ENCODE results near the gene GPAM.

The GPAM gene

GRCh38 chr10:112146799-112147198, 36.8 kb downstream of the GPAM start:
- H3K4me3 ChIP-seq = no peak overlapping the region
- H3K36me3 ChIP-seq = peaks cover 18 to 60% (median 19%) of the 10 kb centered on the region in 3 donors
- no peaks in the 10 kb centered on the region for H3K9me3 ChIP-seq
- DNase-seq = no peak
- no peaks in the 10 kb centered on the region for H3K27me3 ChIP-seq
- intact Hi-C loops (cut with DNase I; ENCODE audit: low total_unique reads) = loop anchor here (2.0 kb wide), 1 partner anchor 1408 kb away; no protein-coding TSS in a partner anchor
- no peak overlapping the region for H3K27ac ChIP-seq
- no peak for TF ChIP-seq CTCF (IDR thresholded peaks at IDR 0.05)
- H3K4me1 ChIP-seq = no peaks in the 10 kb centered on the region

- TF ChIP-seq CTCF (IDR thresholded peaks at IDR 0.05) = no peak
- intact Hi-C loops (cut with DNase I; ENCODE audit: low total_unique reads) = no loop called here
- no peak overlapping the region for H3K4me3 ChIP-seq
Observed at GRCh38 chr10:112145263-112145662, 38.3 kb downstream of the GPAM start.

DNA sequence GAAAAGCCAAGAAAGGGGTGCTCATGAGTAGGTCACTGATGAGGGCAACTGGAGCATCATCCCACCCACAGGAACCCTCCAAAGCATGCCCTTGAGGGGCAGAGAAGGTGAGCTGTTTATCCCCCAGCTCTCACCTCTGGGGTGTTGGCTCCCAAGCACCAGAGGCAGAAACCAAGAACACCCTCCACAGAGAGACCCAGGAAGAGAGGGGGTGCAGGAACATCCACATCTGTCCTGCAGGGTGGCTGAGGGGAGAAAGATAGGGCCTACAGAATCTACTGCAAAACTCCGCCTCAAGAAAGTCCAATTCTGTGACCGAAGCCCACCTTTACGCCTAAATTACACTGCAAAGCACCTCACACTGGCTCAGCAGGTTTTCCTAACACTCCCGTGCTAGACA, 40.1 kb downstream of the GPAM start:
- no peaks in the 10 kb centered on the region for H3K9me3 ChIP-seq
- peaks cover 0 to 33% (median 12%) of the 10 kb centered on the region in 3 donors for H3K36me3 ChIP-seq
- intact Hi-C loops (cut with DNase I; ENCODE audit: low total_unique reads) = no loop called here
- DNase-seq = no peak
- no peaks in the 10 kb centered on the region for H3K4me1 ChIP-seq
- no peak overlapping the region for H3K4me3 ChIP-seq
- no peaks in the 10 kb centered on the region for H3K27me3 ChIP-seq
- TF ChIP-seq CTCF (IDR thresholded peaks at IDR 0.05) = no peak
- no peak overlapping the region for H3K27ac ChIP-seq

More at GRCh38 chr10:112145263-112145662, 38.3 kb downstream of the GPAM start:
- H3K36me3 ChIP-seq = peaks cover 6 to 44% (median 12%) of the 10 kb centered on the region in 3 donors
- no peak overlapping the region for H3K27ac ChIP-seq
- H3K27me3 ChIP-seq = no peaks in the 10 kb centered on the region
- DNase-seq = no peak
- H3K9me3 ChIP-seq = no peaks in the 10 kb centered on the region
- no peaks in the 10 kb centered on the region for H3K4me1 ChIP-seq

DNA sequence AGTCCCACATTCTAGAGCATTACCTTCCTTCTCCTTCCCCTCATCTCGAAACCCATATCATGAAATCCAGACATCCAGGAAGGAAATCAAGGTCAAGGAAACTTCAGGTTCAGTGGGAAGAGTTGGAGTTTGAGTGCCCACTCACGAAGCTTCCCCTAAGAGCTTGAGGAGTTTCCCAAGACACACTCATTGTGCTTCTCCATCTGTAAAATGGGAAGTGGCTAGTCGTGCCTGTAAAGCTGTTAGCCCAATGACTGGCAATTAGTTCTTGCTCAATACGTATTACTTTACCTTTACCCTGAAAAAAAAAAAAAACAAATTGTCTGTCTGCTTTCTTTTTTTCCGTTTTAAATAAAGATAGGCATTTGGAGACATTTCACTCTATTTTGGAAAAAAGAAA, 42.3 kb downstream of the GPAM start:
- H3K4me1 ChIP-seq = no peaks in the 10 kb centered on the region
- DNase-seq = no peak
- no peak for TF ChIP-seq CTCF (IDR thresholded peaks at IDR 0.05)
- intact Hi-C loops (cut with DNase I; ENCODE audit: low total_unique reads) = no loop called here
- peaks cover 0 to 15% (median 0%) of the 10 kb centered on the region in 3 donors for H3K36me3 ChIP-seq
- H3K9me3 ChIP-seq = no peaks in the 10 kb centered on the region
- H3K27ac ChIP-seq = no peak overlapping the region
- no peaks in the 10 kb centered on the region for H3K27me3 ChIP-seq
- no peak overlapping the region for H3K4me3 ChIP-seq

DNA sequence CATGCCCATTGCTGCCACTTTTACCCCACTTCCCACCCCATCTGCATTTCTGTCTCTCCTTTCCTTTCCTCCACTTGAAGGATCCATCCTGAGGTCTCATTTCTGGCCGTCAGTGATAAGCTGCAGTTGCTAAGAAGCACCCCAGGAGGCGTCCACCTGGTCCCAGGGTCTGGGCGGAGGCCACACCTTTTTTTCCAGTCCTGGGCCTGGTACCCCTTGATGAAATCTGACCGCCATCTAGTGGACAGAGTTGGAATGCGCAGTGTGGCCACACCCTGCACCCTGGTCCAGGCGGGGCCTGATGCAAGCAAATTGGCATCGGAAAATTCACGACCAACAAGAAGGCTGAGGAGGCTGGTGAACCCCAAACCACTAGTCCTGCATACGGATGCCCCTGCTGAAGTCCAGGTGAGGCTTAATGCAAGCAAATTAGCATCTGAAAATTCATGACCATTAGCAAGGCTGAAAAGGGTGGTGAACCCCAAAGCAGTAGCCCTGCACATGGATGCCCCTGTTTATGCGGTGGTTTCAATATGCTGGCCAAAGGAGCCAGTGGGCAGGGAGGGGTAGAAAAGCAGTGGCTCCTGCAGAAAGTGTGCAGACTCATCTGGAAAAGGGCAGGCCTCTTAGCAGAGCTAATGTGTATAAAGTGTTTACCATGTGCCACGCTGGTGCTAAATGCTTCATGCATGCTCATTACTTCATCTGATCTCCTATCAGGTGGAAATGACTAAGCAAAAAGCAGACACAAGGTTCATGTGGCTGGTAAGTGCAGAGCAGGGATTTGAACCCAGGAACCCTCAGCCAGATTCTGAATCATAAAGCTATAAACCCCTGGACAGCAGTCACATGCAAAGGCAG, 43.2 kb downstream of the GPAM start:
- Histone ChIP-seq H3K27me3 (no peaks in the 10 kb centered on the region), H3K4me1 (no peaks in the 10 kb centered on the region), H3K4me3 (no peak overlapping the region), H3K36me3 (peaks cover 0 to 12% (median 0%) of the 10 kb centered on the region in 3 donors), H3K27ac (no peak overlapping the region), H3K9me3 (no peaks in the 10 kb centered on the region)
- peak in 1 of 2 donors; percentile 42 for DNase-seq
- peak; percentile 61 to 80 for TF ChIP-seq CTCF (IDR thresholded peaks at IDR 0.05)
- intact Hi-C loops (cut with DNase I; ENCODE audit: low total_unique reads) = no loop called here
